ENCODE data around the gene ANKRD36C.
"Not testable (repeated sequence)": the region's sequence is repeated elsewhere in the genome, so short reads cannot be mapped to it uniquely, and the experiment has no call there.

DNA sequence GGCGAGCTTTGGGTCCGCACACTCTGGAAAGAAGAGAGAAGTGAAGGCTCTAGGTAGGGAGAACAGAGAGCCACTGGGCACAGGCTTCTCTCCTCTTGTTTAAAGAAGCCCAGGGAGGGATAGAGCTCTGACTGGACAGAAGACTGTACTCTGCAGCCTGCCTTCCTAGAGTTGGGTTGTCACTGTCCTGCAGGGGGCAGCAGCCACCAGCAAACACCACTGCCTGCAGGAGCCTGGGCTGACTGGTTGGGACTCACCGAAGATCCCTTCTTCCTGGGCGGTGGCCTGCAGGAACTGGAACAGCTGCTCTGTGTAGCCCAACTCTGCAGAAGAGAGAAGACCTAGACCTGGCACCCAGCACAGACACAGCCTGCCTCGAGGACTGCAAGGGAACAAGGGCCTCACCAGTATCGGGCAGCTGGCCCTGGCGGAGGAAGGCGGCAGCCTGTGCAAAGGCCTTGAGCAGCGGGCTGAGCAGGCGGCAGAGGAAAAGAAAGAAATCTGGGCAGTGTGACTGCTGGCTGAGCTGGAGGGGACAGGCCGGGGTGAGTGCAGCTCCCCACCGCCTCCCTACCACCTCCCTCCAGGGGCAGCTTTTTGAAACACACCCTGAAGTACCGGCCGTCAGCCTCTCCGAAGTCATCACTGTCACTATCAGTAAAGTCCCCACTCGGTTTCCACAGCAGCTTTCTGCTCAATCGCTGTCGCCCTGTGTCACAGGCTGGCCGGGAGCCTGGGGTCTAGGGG, 31.2 kb upstream of the ANKRD36C start:
- TF ChIP-seq EP300 (IDR thresholded peaks at IDR 0.05), result not testable (repeated sequence)
- TF ChIP-seq, protein P1, sequence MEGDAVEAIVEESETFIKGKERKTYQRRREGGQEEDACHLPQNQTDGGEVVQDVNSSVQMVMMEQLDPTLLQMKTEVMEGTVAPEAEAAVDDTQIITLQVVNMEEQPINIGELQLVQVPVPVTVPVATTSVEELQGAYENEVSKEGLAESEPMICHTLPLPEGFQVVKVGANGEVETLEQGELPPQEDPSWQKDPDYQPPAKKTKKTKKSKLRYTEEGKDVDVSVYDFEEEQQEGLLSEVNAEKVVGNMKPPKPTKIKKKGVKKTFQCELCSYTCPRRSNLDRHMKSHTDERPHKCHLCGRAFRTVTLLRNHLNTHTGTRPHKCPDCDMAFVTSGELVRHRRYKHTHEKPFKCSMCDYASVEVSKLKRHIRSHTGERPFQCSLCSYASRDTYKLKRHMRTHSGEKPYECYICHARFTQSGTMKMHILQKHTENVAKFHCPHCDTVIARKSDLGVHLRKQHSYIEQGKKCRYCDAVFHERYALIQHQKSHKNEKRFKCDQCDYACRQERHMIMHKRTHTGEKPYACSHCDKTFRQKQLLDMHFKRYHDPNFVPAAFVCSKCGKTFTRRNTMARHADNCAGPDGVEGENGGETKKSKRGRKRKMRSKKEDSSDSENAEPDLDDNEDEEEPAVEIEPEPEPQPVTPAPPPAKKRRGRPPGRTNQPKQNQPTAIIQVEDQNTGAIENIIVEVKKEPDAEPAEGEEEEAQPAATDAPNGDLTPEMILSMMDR (IDR thresholded peaks at IDR 0.05), result peak in 5 of 7 experiments; percentile 64 to 87 (median 69)
- TF ChIP-seq POLR2AphosphoS5 (IDR thresholded peaks at IDR 0.05), result peak in 1 of 3 donors; percentile 58
